ENCODE results near the gene AASDH.
"Not testable (repeated sequence)": the region's sequence is repeated elsewhere in the genome, so short reads cannot be mapped to it uniquely, and the experiment has no call there.

AASDH gene

DNA sequence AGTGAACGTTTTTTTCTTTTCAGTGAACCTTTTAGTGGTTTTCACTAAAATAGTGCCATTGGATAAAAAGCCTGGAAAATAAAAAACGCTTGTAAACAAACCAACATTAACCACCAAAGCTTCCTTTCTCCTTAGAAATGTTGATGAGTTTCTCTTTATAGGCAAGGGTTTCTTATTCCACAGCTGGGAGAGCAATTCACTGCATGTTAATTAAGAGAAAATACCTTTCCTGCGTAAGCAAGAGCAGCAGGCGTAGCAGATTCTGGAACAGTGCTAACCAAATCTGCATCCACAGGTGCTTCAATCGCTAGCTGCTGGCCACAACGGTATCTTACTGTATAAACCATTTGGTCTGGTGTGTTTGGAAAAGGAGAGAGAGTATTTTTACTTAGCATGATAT, 13.3 kb upstream of the AASDH start:
- DNase-seq (ENCODE audit: low read depth): no peak

- no peak for DNase-seq (ENCODE audit: low read depth)
Measured at GRCh38 chr4:56391270-56391669, 4.0 kb upstream of the AASDH start.

DNA sequence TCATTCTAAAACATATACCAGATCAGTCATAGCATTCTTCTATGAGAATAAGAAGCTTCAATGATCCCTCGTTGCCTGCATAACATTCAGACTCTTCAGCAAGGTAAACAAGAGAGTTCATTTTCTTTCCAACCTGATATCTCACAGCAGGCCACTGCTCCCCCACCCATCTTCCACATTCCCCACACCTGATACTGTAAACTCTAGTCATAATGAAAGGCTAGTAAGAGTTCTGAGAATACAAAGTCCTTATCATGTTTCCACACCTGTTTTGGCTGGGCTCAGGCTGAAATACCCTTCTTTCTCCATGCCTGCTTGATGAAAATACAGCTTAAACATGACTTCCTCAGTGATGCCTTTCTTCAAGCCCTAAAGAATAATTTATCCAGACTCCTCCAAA, 2.3 kb upstream of the AASDH start:
- no peak for DNase-seq (ENCODE audit: low read depth)

- no peak for DNase-seq (ENCODE audit: low read depth)
Measured at GRCh38 chr4:56388306-56388705, 1.0 kb upstream of the AASDH start.

DNA sequence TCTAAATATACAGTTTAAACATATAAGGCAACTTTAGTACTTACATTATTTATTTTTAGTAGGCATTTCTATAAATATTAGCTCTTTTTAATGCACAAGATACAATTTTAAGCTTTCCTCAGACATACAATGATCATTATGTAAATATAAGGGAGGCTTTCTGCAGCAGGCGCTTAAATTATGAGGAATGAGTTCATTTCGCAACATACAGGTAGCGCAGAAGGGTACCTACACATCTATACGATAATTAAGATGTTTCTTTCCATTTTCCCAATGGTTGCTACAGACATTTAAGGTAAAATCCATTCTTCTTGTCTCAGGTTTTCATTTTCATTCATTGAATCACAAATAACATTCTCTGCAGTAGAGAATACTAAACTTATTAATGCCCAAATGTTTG, 1.2 kb downstream of the AASDH start:
- no peak for DNase-seq (ENCODE audit: low read depth)

DNA sequence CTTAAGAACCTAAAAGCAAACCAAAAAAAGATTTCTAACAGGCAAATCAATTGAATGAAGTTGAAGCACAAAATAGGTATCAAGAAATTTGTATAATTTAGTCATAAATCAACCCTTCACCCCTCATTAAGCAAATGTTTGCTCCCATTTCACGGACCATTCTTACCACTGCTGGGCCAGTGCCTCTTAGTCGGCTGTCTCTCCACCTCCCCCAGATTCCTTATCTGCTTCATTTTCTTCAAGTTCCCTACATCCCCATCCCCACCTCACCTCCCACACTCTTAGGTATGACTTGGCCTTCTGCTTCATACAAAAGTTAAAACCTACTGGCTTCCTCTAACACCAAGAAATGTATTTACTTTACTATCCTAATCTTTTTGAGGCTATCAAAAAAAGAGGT, 11.8 kb downstream of the AASDH start:
- no peak for DNase-seq (ENCODE audit: low read depth)

DNA sequence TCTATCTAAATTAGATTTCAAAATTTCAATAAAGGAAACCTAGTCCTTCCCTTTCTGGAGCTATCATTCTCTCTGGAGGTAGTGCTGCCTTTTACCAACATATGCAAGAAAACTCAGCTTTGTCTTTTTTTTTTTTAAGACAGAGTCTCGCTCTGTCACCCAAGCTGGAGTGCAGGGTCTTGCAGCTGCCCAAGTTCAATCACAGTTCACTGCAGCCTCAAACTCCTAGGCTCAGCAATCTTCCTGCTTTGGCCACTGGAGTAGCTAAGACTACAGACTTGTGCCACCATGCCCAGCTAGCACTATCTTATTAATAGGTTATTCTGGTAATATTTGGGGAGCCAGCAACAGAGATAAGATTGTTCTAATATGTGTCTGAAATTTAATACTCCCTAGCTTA, 12.3 kb downstream of the AASDH start:
- DNase-seq (ENCODE audit: low read depth): no peak

- no peak for DNase-seq (ENCODE audit: low read depth)
Measured at GRCh38 chr4:56372774-56373173, 14.5 kb downstream of the AASDH start.

GRCh38 chr4:56371426-56372220, 15.7 kb downstream of the AASDH start:
- no peak for DNase-seq (ENCODE audit: low read depth)

- no peak for DNase-seq (ENCODE audit: low read depth)
Measured at GRCh38 chr4:56370377-56370776, 16.9 kb downstream of the AASDH start.

- DNase-seq (ENCODE audit: low read depth): not testable (repeated sequence)
Measured at GRCh38 chr4:56362981-56363380, 24.3 kb downstream of the AASDH start.

GRCh38 chr4:56360071-56360470, 27.2 kb downstream of the AASDH start:
- no peak for DNase-seq (ENCODE audit: low read depth)

DNA sequence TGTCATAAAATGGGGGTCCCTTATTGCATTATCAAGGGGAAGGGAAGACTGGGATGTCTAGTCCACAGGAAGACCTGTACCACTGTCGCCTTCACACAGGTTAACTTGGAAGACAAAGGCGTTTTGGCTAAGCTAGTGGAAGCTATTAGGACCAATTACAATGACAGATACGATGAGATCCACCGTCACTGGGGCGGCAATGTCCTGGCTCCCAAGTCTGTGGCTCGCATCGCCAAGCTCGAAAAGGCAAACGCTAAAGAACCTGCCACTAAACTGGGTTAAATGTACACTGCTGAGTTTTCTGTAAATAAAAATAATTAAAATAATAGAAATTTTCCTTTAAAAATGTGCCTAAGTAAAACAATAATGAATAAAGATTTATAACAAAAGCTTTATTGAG, 30.6 kb downstream of the AASDH start:
- DNase-seq (ENCODE audit: low read depth): no peak

DNA sequence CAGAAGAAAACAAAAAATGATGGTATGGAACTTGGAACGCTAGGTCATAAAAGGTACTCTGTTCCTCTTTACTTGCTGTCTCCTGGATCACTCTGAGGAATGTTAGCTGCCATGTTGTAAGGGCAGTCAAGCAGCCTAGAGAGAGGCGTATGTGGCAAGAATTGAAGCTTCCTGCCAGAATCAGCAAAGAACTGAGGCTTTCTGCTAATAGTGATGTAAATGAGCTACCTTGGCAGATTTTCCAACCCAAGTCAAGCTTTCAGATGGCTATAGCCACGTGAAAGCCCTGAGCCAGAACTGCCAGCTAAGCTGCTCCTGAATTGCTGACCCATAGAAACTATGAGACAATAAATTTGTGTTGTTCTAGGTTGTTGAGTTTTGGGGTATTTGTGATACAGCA, 38.7 kb downstream of the AASDH start:
- DNase-seq (ENCODE audit: low read depth): no peak

GRCh38 chr4:56345458-56345857, 41.8 kb downstream of the AASDH start:
- DNase-seq (ENCODE audit: low read depth): no peak

DNA sequence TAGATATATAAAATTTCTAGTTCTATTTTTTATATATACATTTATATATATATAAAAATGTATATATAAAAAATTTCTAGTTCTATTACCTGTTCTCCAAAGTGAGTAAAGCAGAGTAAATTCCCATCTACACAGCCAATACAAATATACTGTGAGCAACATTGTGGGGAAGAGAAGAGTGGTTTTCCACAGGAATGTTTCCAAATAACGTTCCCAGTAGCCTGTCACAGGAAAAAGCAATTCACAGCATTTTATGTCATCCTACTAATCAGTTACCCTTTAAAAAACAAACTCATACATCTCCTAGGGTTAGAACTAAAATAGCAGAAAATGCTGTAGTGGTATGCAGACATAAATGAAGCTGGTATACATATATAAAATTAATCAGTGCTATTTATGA, 44.5 kb downstream of the AASDH start:
- DNase-seq (ENCODE audit: low read depth): no peak

DNA sequence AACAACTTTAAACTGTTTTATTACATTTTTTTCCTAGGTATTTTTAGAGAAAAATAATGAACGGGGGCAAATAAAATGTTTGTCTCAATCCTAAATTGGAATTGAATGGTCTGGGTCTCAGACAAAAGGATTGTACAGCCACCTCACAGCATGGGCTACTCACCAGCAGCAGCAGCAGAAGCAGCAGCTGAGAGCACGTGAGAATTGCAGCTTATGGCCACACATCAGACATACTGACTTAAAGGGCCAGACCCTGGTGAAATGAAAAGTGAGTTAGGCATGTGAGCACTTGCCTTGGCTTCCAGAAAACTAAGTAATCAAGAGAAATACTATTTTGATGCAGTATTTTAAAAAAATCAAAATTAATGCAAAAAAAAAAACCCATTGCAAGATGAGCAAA, 56.6 kb downstream of the AASDH start:
- DNase-seq (ENCODE audit: low read depth): no peak

DNA sequence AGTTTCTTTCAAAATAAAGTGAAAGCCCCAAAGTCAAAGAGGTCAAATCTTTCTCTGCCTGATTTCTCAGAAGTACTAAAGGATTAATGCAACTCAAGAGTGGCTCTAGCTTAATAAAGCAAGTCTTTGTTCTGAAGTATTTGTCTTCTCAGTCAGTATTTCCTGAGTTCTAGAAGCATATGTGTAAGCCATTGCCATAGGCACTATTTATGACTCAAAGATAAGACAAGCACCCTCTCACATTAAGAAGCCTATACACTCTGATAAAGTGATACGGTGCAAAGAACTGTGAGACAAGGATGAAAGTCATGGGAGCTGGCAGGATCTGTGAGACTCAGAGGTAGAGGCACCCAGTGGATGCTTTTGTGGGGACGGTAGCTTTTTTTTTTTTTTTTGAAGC, 60.9 kb downstream of the AASDH start:
- no peak for DNase-seq (ENCODE audit: low read depth)

GRCh38 chr4:56324011-56324610, 63.2 kb downstream of the AASDH start:
- DNase-seq (ENCODE audit: low read depth): no peak

DNA sequence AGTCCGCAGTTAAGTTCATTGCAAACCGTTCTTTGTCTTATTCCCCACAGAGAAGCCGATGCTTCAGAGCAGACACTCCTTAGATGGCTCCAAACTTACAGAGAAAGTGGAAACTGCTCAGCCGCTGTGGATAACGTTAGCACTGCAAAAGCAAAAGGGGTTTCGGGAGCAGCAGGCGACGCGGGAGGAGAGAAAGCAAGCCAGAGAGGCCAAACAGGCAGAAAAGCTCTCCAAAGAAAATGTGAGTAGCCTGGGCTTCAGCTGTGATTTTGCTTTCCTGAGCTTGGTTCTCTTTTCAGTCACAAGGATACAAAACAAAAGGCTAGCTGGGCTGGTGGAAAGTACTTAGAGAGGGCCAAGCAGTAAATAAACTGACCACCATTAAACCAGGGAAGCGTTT, 64.0 kb downstream of the AASDH start:
- DNase-seq (ENCODE audit: low read depth): no peak

DNA sequence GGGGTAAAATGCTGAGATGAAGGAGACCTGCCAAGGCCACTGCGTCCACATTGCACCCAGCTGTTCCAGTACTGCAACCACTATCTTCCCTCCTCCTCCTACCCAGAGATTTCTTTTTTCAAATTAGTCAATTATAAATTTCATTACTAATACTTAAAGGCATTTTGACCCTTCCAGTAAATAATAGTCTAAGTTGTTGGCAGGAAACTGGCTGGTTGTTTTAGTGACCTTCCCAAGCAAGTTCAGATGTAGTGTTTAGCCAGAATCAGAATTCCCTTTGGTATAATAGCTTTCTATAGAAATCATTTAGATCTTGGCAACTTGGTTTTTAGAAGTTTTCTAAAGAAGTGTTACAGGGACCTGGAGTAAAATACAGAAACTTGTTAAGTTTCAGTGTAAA, 66.0 kb downstream of the AASDH start:
- DNase-seq (ENCODE audit: low read depth): no peak

- DNase-seq (ENCODE audit: low read depth): no peak
Measured at GRCh38 chr4:56320293-56320692, 67.0 kb downstream of the AASDH start.

- no peak for DNase-seq (ENCODE audit: low read depth)
Measured at GRCh38 chr4:56318555-56318954, 68.7 kb downstream of the AASDH start.

DNA sequence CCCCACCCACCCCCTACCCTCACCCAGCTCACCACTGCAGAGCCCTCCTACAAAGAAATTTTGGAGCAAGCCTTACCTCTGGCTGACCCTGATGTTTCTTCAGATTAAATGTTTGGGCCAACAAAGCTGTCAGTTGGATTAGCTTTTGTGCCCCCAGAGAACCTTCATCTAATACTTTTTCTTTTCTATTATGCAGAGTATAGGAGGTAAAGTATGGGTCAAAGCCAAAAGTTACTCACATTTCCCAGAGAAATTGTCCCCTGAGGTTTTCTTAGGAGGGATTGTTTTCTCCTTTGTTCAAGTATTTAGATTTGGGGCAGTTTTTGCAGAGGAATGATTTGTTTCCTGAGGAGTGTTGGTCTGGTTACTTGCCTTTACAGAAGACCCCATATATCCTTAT, 69.5 kb downstream of the AASDH start:
- DNase-seq (ENCODE audit: low read depth): no peak

Measured in HS-27A (cell line).